ENCODE results near the gene FRY.

Gene FRY

GRCh38 chr13:32298695-32299094, 267.1 kb downstream of the FRY start:
- DNase-seq (ENCODE audit: low read depth in 3 of 3, low spot score in 1 of 3), result no peak

- no peak for DNase-seq (ENCODE audit: low read depth in 3 of 3, low spot score in 1 of 3)
These were observed 268.3 kb downstream of the FRY start for GRCh38 chr13:32299893-32300292.

GRCh38 chr13:32300406-32300805, 268.8 kb downstream of the FRY start:
- no peak for DNase-seq (ENCODE audit: low read depth in 3 of 3, low spot score in 1 of 3)

GRCh38 chr13:32300920-32301319, 269.3 kb downstream of the FRY start:
- no peak for DNase-seq (ENCODE audit: low read depth in 3 of 3, low spot score in 1 of 3)

- DNase-seq (ENCODE audit: low read depth in 3 of 3, low spot score in 1 of 3), result no peak
These were observed 270.9 kb downstream of the FRY start for GRCh38 chr13:32302461-32302860.

- DNase-seq (ENCODE audit: low read depth in 3 of 3, low spot score in 1 of 3), result no peak
These were observed 274.1 kb downstream of the FRY start for GRCh38 chr13:32305646-32306045.

- no peak for DNase-seq (ENCODE audit: low read depth in 3 of 3, low spot score in 1 of 3)
These were observed 277.9 kb downstream of the FRY start for GRCh38 chr13:32309312-32310133.

GRCh38 chr13:32310134-32310706, 278.6 kb downstream of the FRY start:
- DNase-seq (ENCODE audit: low read depth in 3 of 3, low spot score in 1 of 3), result no peak

GRCh38 chr13:32311188-32311897, 279.8 kb downstream of the FRY start:
- DNase-seq (ENCODE audit: low read depth in 3 of 3, low spot score in 1 of 3), result no peak

GRCh38 chr13:32314271-32315237, 283.0 kb downstream of the FRY start:
- DNase-seq (ENCODE audit: low read depth in 3 of 3, low spot score in 1 of 3), result peak in 1 of 3 donors; percentile 20

- DNase-seq (ENCODE audit: low read depth in 3 of 3, low spot score in 1 of 3), result peak; percentile 56 to 79 (median 72)
These were observed 283.9 kb downstream of the FRY start, which contains the start of the genes BRCA2 and ZAR1L for GRCh38 chr13:32315238-32316027. Gene BRCA2, plus strand, starts transcription at chr13:32315508. Its CDS starts 953 bp downstream, at chr13:32316461. Gene ZAR1L, minus strand, starts transcription at chr13:32315363. Its CDS starts 3,438 bp downstream, at chr13:32311925.

- DNase-seq (ENCODE audit: low read depth in 3 of 3, low spot score in 1 of 3), result no peak
These were observed 284.4 kb downstream of the FRY start for GRCh38 chr13:32316028-32316339.

GRCh38 chr13:32316501-32316900, 284.9 kb downstream of the FRY start:
- DNase-seq (ENCODE audit: low read depth in 3 of 3, low spot score in 1 of 3), result no peak

- DNase-seq (ENCODE audit: low read depth in 3 of 3, low spot score in 1 of 3), result no peak
These were observed 286.3 kb downstream of the FRY start for GRCh38 chr13:32317716-32318465.

GRCh38 chr13:32320528-32320927, 289.0 kb downstream of the FRY start:
- DNase-seq (ENCODE audit: low read depth in 3 of 3, low spot score in 1 of 3), result no peak

GRCh38 chr13:32323912-32324311, 292.3 kb downstream of the FRY start:
- DNase-seq (ENCODE audit: low read depth in 3 of 3, low spot score in 1 of 3), result no peak

GRCh38 chr13:32330441-32330840, 298.9 kb downstream of the FRY start:
- no peak for DNase-seq (ENCODE audit: low read depth in 3 of 3, low spot score in 1 of 3)

GRCh38 chr13:32334671-32335070, 303.1 kb downstream of the FRY start:
- no peak for DNase-seq (ENCODE audit: low read depth in 3 of 3, low spot score in 1 of 3)

- no peak for DNase-seq (ENCODE audit: low read depth in 3 of 3, low spot score in 1 of 3)
These were observed 309.3 kb downstream of the FRY start for GRCh38 chr13:32340914-32341313.
